Tibial nerve (tissue), 4 donors: ENCODE measurements around the gene NPRL2. TPM values are rescaled to one million over a fixed set of nuclear protein-coding genes. Genes with fewer than 3 reads are reported as not detected.

Experiments used
- DNase-seq, 2 donors: peaks; one replicate each; pipeline ENCODE4 v3.0.0-alpha.2; 2019; ENCODE audit warnings: low spot score in 2 of 2
- H3K27ac ChIP-seq, 4 donors: fragments of 200-600 bp; sonication (generic) in 3 of 4; one replicate each; pipeline ENCODE4 v1.5.1; 2017 to 2019; ENCODE audit warnings: mild to moderate bottlenecking in 1 of 4
- H3K27me3 ChIP-seq, 2 donors: fragments of 200-600 bp; sonication (generic) in 1 of 2; one replicate each; pipeline versions ENCODE4 v1.5.1 to v1.6.0; 2017 to 2019
- H3K36me3 ChIP-seq, 3 donors: fragments of 200-600 bp; sonication (generic); one replicate each; pipeline ENCODE4 v1.5.1; 2018 to 2019
- H3K4me1 ChIP-seq, 4 donors: fragments of 200-600 bp; sonication (generic) in 3 of 4; one replicate each; pipeline ENCODE4 v1.5.1; 2017 to 2019
- H3K4me3 ChIP-seq, 4 donors: fragments of 200-600 bp; sonication (generic) in 3 of 4; one replicate each; pipeline ENCODE4 v1.5.1; 2017 to 2019; ENCODE audit warnings: mild to moderate bottlenecking in 1 of 4, moderate library complexity in 1 of 4
- H3K9me3 ChIP-seq, 4 donors: fragments of 200-600 bp; sonication (generic) in 3 of 4; one replicate each; pipeline ENCODE4 v1.5.1; 2017 to 2019
- EP300 ChIP-seq, 2 donors: sonication (generic); formaldehyde crosslinking; IDR thresholded peaks; one replicate each; pipeline ENCODE4 v1.6.1; 2017; ENCODE audit warnings: antibody characterized with exemption in 2 of 2, mild to moderate bottlenecking in 1 of 2
- POLR2A ChIP-seq, 2 donors: fragments of 450-650 bp; IDR thresholded peaks; one replicate each; pipeline ENCODE4 v1.6.1; 2017; ENCODE audit warnings: antibody characterized with exemption in 2 of 2, mild to moderate bottlenecking in 2 of 2, moderate library complexity in 2 of 2
- WGBS, 2 donors: methylation state at CpG; one replicate each; pipeline ENCODE4 v1.1.5; 2018; 5-methylcytosine and 5-hydroxymethylcytosine counted together
- total RNA-seq, 4 donors: library from RNA; depleted of rRNA; stranded (reverse); fragments of >200 nt; gene quantifications; one replicate each; pipeline ENCODE4 v1.1.0, GENCODE V29; 2016
- TF ChIP-seq, protein P1 (sequence below), 5 experiments: fragments of 200-600 bp in 3 of 5; fragments of 450-650 bp in 2 of 5; sonication (generic) in 3 of 5; IDR thresholded peaks; one replicate each; pipeline ENCODE4 v1.5.1; 2016 to 2019; ENCODE audit warnings: antibody characterized with exemption in 5 of 5, mild to moderate bottlenecking in 3 of 5, moderate library complexity in 2 of 5

The NPRL2 gene
- total RNA-seq, 4 donors from 2014 or later, result 22.7 to 35.2 (median 27.2) TPM

DNA sequence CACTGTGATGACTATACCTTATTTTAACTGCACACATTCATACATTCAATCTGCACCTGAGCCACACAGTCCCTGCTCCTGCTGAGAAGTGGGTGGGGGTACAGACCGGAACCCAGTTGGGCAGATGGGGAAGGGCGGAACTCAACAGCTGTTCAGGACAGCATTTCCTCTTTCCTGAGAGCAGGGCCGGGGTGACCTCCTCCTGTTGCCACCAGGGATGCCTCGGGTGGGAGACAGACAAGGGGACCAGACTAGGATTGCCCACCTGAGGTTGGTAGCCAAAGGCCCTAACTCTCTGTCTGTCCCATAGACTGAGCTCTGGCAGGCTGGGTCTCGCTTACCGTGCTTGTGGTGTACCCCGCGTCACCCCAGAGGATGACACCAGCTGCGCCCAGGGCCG, 32.0 kb downstream of the NPRL2 start:
- H3K36me3 ChIP-seq, result peaks cover 0 to 56% (median 0%) of the 10 kb centered on the region in 3 donors
- H3K4me3 ChIP-seq, result peak overlapping the region in 1 of 4 donors; percentile 67
- H3K9me3 ChIP-seq, result no peaks in the 10 kb centered on the region
- H3K4me1 ChIP-seq, result peaks cover 0 to 64% (median 46%) of the 10 kb centered on the region in 4 donors
- peak overlapping the region in 1 of 4 donors; percentile 99 for H3K27ac ChIP-seq
- no peak for TF ChIP-seq POLR2A (IDR thresholded peaks at IDR 0.05)
- no peak for TF ChIP-seq EP300 (IDR thresholded peaks at IDR 0.05)
- TF ChIP-seq, protein P1, sequence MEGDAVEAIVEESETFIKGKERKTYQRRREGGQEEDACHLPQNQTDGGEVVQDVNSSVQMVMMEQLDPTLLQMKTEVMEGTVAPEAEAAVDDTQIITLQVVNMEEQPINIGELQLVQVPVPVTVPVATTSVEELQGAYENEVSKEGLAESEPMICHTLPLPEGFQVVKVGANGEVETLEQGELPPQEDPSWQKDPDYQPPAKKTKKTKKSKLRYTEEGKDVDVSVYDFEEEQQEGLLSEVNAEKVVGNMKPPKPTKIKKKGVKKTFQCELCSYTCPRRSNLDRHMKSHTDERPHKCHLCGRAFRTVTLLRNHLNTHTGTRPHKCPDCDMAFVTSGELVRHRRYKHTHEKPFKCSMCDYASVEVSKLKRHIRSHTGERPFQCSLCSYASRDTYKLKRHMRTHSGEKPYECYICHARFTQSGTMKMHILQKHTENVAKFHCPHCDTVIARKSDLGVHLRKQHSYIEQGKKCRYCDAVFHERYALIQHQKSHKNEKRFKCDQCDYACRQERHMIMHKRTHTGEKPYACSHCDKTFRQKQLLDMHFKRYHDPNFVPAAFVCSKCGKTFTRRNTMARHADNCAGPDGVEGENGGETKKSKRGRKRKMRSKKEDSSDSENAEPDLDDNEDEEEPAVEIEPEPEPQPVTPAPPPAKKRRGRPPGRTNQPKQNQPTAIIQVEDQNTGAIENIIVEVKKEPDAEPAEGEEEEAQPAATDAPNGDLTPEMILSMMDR (IDR thresholded peaks at IDR 0.05), result no peak
- no peaks in the 10 kb centered on the region for H3K27me3 ChIP-seq
- no peak for DNase-seq
- 80 to 81% methylated on average over 8 to 10 of the region's 10 CpGs for WGBS, 2 donors

DNA sequence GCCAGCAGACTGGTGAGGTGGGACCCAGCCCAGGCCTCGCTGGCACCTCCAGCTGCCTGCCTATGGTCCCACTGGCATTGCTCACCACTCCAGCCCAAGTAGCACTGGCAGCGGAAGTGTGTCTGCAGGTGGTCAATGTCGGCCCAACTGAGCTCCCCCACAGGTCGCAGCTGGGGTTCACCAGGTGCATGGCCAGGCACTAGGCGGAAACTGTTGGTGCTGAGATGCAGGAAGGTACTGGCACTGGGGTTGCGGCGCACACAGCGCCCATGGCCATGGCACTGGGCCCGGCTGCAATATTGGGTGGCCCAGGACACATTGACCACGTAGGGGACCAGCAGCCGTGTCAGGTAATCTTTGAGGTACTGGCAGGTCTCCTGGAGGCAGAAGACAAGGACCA, 32.4 kb downstream of the NPRL2 start:
- TF ChIP-seq EP300 (IDR thresholded peaks at IDR 0.05) (no peak), POLR2A (IDR thresholded peaks at IDR 0.05) (no peak)
- TF ChIP-seq, protein P1 (IDR thresholded peaks at IDR 0.05), result no peak
- Histone ChIP-seq H3K27ac (peak overlapping the region in 2 of 4 donors; percentile 45 to 99), H3K4me3 (peak overlapping the region in 1 of 4 donors; percentile 67), H3K36me3 (peaks cover 0 to 56% (median 0%) of the 10 kb centered on the region in 3 donors), H3K4me1 (peaks cover 0 to 60% (median 44%) of the 10 kb centered on the region in 4 donors), H3K27me3 (no peaks in the 10 kb centered on the region), H3K9me3 (no peaks in the 10 kb centered on the region)
- no peak for DNase-seq
- 82 to 83% methylated on average over 8 to 11 of the region's 11 CpGs for WGBS, 2 donors

DNA sequence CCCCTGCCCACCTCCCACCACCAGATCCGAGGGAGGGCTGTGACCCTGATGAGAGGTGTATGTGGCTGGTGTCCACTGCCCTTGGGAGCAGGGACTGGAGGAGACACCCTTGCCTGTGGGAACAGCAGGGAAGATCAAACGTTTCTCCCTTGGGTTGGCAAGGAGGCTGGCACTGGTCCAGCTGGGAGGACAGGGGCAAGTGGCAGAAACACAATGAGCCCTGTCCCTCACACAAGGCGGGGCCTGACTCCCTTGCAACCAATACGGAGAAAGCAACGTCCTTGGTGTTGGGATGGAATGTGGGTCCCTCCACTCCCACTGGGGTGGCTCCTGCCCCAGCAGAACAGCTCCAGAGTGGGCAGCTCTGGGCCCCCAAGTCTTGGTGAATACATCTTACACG, 33.3 kb downstream of the NPRL2 start:
- peaks cover 0 to 56% (median 0%) of the 10 kb centered on the region in 3 donors for H3K36me3 ChIP-seq
- H3K9me3 ChIP-seq, result no peaks in the 10 kb centered on the region
- no peaks in the 10 kb centered on the region for H3K27me3 ChIP-seq
- no peak for DNase-seq
- peaks cover 0 to 51% (median 37%) of the 10 kb centered on the region in 4 donors for H3K4me1 ChIP-seq
- TF ChIP-seq EP300 (IDR thresholded peaks at IDR 0.05) (no peak), POLR2A (IDR thresholded peaks at IDR 0.05) (no peak)
- TF ChIP-seq, protein P1 (IDR thresholded peaks at IDR 0.05), result no peak
- 22 to 34% methylated on average over 5 to 6 of the region's 6 CpGs for WGBS, 2 donors
- H3K27ac ChIP-seq, result peak overlapping the region in 3 of 4 donors; percentile 45 to 99 (median 60)
- H3K4me3 ChIP-seq, result no peak overlapping the region

DNA sequence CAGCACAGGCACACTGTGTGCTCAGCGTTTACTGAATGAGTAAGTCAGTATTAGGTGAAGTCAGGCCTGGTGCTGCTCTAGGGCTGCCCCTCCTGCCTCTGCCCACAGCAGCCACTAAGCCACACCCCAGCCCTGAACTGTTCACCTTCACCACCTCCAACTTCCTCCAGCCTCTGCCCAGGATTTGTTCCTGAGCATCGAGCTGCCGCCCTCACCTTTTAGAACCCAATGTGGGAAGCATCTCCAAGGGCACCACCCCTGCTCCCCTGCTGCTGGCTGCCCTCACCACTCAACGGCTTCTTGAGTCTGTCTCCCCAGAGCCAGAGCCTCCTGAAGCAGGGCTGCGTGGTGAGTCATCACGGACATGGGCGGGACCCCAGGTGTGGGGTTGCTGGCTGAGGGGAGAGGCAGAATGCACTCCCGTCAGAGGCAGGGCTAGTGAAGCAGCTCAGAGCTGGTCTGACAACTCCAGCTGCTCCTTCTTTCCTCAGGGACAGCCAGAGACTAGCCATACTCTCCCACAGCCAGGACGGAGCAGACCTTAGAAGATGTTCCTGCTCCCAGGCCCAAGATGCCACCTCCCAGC, 33.8 kb downstream of the NPRL2 start:
- peaks cover 0 to 60% (median 0%) of the 10 kb centered on the region in 3 donors for H3K36me3 ChIP-seq
- TF ChIP-seq, protein P1 (IDR thresholded peaks at IDR 0.05), result no peak
- TF ChIP-seq POLR2A (IDR thresholded peaks at IDR 0.05) (no peak), EP300 (IDR thresholded peaks at IDR 0.05) (no peak)

DNA sequence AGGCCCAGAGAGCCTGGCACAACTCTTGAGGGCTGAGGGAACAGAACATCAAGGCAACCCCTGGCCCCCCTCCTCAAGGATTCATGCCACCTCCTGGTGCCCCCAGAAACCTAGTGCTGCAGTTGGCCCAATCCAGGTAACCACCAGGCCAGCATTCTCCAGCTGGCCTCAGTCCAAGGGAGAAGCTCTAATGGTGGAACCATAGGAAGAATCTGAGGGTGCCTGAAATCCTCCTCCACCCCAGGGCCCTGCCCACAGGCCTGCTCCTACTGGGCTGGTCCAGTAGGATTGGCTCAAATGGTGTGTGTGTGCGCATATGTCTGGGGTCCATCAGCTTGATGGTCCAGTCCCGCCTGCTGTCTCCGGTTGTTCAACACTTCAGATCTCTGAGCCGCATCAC, 35.8 kb downstream of the NPRL2 start:
- Histone ChIP-seq H3K4me3 (no peak overlapping the region), H3K27me3 (no peaks in the 10 kb centered on the region), H3K4me1 (peaks cover 0 to 38% (median 25%) of the 10 kb centered on the region in 4 donors), H3K9me3 (no peaks in the 10 kb centered on the region), H3K27ac (no peak overlapping the region), H3K36me3 (peaks cover 0 to 63% (median 0%) of the 10 kb centered on the region in 3 donors)
- 96 to 99% methylated on average over 4 of the region's 4 CpGs for WGBS, 2 donors
- DNase-seq, result no peak
- TF ChIP-seq, protein P1 (IDR thresholded peaks at IDR 0.05), result no peak
- TF ChIP-seq POLR2A (IDR thresholded peaks at IDR 0.05) (no peak), EP300 (IDR thresholded peaks at IDR 0.05) (no peak)

More for the DNA sequence above, 33.8 kb downstream of the NPRL2 start:
- no peak for DNase-seq
- H3K27me3 ChIP-seq, result no peaks in the 10 kb centered on the region
- no peaks in the 10 kb centered on the region for H3K9me3 ChIP-seq
- no peak overlapping the region for H3K4me3 ChIP-seq
- WGBS, 2 donors, result 63 to 64% methylated on average over 9 of the region's 9 CpGs
- peaks cover 0 to 45% (median 33%) of the 10 kb centered on the region in 4 donors for H3K4me1 ChIP-seq
- peak overlapping the region in 3 of 4 donors; percentile 5 to 99 (median 45) for H3K27ac ChIP-seq
